ENCODE results near the gene KDR. TPM values are rescaled to one million over a fixed set of nuclear protein-coding genes. Genes with fewer than 3 reads are reported as not detected.

The KDR gene
- total RNA-seq (10 to 100 TPM in 5 of 7 donors, 1 to 10 TPM in 2; 6.0 to 35.6 (median 13.9) TPM), polyA plus RNA-seq (10 to 100 TPM in 1 of 2 donors, 1 to 10 TPM in 1; 8.8 to 36.4 TPM)
- long read RNA-seq, donor 1, partial matches to known transcripts = 8 of 9 reads
- long read RNA-seq, donor 1, other reads (novel, unspliced or antisense) = 1 of 9 reads
- long read RNA-seq, donor 2, full-length matches to known transcripts = 2 of 23 reads
- long read RNA-seq, donor 2, partial matches to known transcripts = 21 of 23 reads
- long read RNA-seq, donor 2, other reads (novel, unspliced or antisense) = 0 of 23 reads
- long read RNA-seq, donor 3, full-length matches to known transcripts = 1 of 3 reads
- long read RNA-seq, donor 3, partial matches to known transcripts = 2 of 3 reads
- long read RNA-seq, donor 3, other reads (novel, unspliced or antisense) = 0 of 3 reads

DNA sequence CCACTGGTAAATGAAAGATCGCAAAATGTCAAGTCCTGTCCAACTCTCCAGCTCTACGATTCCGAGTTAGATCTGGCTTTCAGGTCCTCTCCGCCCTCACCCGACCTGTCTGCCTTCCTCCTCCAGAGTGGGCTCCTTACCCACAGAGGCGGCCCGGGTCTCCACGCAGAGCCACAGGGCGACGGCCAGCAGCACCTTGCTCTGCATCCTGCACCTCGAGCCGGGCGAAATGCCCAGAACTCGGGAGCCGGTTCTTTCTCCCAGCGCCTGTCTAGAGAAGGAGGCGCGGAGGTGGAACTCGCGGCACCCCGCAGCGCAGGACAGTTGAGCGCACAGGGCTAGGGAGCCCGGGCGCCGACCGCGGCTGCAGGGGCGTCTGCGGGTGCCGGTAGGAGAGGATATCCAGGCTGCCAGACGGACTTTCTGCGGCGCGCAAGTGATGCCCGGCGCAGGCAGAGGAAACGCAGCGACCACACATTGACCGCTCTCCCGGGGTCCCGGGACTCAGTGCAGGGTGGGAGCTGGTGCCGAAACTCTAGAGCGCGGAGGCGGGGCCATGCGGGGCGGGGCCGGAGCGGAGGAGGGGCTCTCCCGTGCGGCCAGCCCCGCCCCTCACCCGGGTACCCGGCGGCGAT is at the start of gene KDR:
KDR (minus strand) TSS at position 509 of the 635 bp plus-strand sequence; CDS start at position 207, 302 bp downstream.
- Histone ChIP-seq H3K27me3 (no peaks in the 10 kb centered on the region), H3K4me1 (ENCODE audit: insufficient read depth) (no peaks in the 10 kb centered on the region), H3K27ac (no peak within 1 kb of the TSS), H3K9me3 (no peaks in the 10 kb centered on the region), H3K4me3 (peak within 1 kb of the TSS; percentile 58), H3K36me3 (no peaks in the 10 kb centered on the region)
- intact Hi-C loops (cut with DNase I) = no loop called here
- TF ChIP-seq, protein P1, sequence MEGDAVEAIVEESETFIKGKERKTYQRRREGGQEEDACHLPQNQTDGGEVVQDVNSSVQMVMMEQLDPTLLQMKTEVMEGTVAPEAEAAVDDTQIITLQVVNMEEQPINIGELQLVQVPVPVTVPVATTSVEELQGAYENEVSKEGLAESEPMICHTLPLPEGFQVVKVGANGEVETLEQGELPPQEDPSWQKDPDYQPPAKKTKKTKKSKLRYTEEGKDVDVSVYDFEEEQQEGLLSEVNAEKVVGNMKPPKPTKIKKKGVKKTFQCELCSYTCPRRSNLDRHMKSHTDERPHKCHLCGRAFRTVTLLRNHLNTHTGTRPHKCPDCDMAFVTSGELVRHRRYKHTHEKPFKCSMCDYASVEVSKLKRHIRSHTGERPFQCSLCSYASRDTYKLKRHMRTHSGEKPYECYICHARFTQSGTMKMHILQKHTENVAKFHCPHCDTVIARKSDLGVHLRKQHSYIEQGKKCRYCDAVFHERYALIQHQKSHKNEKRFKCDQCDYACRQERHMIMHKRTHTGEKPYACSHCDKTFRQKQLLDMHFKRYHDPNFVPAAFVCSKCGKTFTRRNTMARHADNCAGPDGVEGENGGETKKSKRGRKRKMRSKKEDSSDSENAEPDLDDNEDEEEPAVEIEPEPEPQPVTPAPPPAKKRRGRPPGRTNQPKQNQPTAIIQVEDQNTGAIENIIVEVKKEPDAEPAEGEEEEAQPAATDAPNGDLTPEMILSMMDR (IDR thresholded peaks at IDR 0.05) = no peak
- TF ChIP-seq POLR2A (IDR thresholded peaks at IDR 0.05) (peak; percentile 22), EP300 (IDR thresholded peaks at IDR 0.05) (no peak)
- 0 to 1% (median 0%) methylated on average over 54 to 57 of the region's 57 CpGs for WGBS, 3 donors
- DNase-seq = peak in 4 of 5 donors; percentile 22 to 43 (median 31)

DNA sequence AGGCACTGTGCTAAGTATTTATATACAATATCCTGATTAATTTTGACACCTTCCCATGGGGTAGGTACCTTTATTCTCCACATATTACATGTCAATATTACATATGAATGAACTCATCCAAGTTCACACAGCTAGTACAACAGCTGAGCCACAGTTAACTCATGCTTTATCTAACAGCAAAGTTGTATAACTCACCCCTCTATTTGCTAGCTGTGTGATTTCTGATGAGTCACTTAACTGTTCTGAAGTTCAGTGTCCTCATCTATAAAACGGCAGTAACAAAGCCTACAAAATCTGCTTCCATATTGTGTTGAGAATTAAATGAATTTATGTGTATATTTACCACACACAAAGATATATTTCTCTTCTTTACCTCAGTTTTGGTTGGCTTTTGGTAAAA is 48.2 kb upstream of the KDR start:
- no peaks in the 10 kb centered on the region for H3K9me3 ChIP-seq
- TF ChIP-seq, protein P1 (IDR thresholded peaks at IDR 0.05) = no peak
- TF ChIP-seq POLR2A (IDR thresholded peaks at IDR 0.05) (no peak), EP300 (IDR thresholded peaks at IDR 0.05) (no peak)
- H3K4me1 ChIP-seq (ENCODE audit: insufficient read depth) = no peaks in the 10 kb centered on the region
- no peaks in the 10 kb centered on the region for H3K36me3 ChIP-seq
- intact Hi-C loops (cut with DNase I) = no loop called here
- DNase-seq = no peak
- WGBS, 3 donors = 34 to 64% (median 40%) methylated on average over 1 of the region's 1 CpG
- no peak overlapping the region for H3K27ac ChIP-seq
- H3K4me3 ChIP-seq = no peak overlapping the region
- H3K27me3 ChIP-seq = no peaks in the 10 kb centered on the region

DNA sequence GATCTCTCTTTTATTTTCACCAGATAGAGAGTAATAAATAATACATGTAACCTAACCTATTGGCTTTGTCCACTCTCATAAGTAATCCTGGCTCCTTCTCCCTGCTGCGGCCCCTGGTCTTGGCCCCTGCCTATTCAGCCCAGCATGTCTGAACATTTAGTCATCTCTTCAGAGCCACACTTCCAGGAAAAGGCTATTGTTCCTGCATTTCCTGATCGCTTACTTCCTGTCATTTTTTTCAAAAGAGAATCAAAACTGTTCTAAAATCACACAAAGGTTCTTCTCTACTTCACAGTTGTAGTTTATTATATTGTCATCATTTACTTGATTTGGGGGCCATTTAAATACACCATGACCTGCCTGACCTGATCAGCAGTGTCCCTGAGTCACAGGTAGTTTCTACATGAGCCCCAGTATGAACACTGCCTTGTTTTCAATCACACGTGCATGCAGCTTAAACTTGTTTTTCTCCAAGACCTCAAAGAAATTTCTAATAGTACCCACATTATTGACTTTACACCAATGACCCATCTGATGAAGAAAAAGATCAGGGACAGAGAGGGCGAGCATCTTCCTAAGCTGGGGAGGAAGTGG is 47.4 kb upstream of the KDR start:
- no peak for DNase-seq
- no peaks in the 10 kb centered on the region for H3K4me1 ChIP-seq (ENCODE audit: insufficient read depth)
- H3K27me3 ChIP-seq = no peaks in the 10 kb centered on the region
- 86 to 88% (median 87%) methylated on average over 4 of the region's 4 CpGs for WGBS, 3 donors
- no peak for TF ChIP-seq POLR2A (IDR thresholded peaks at IDR 0.05)
- TF ChIP-seq, protein P1 (IDR thresholded peaks at IDR 0.05) = no peak
- no peak for TF ChIP-seq EP300 (IDR thresholded peaks at IDR 0.05)
- no peak overlapping the region for H3K4me3 ChIP-seq
- intact Hi-C loops (cut with DNase I) = no loop called here
- H3K36me3 ChIP-seq = no peaks in the 10 kb centered on the region
- H3K27ac ChIP-seq = no peak overlapping the region
- H3K9me3 ChIP-seq = no peaks in the 10 kb centered on the region

DNA sequence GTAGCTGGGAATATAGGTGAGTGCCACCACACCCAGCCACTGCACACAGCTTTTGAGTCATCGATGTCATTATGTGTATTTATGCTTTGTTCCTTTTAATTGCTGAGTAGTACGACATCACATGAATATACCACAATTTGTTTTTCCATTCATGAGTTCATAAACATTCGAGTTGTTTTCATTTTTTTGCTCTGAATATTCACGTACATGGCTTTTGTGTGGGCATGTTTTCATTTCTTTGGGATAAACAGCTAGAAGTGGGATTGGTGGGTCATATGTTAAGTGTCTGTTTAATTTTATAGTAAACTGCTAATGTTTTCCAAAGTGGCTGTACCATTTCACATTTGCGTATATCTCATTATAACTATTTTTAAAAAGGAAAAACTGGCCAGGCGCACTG is 45.1 kb upstream of the KDR start:
- DNase-seq = no peak
- 4 to 28% (median 6%) methylated on average over 6 of the region's 6 CpGs for WGBS, 3 donors
- H3K27me3 ChIP-seq = no peaks in the 10 kb centered on the region
- H3K36me3 ChIP-seq = no peaks in the 10 kb centered on the region
- no peak overlapping the region for H3K4me3 ChIP-seq
- no peaks in the 10 kb centered on the region for H3K9me3 ChIP-seq
- H3K27ac ChIP-seq = no peak overlapping the region
- H3K4me1 ChIP-seq (ENCODE audit: insufficient read depth) = no peaks in the 10 kb centered on the region
- intact Hi-C loops (cut with DNase I) = no loop called here
- no peak for TF ChIP-seq POLR2A (IDR thresholded peaks at IDR 0.05)
- TF ChIP-seq, protein P1 (IDR thresholded peaks at IDR 0.05) = no peak
- no peak for TF ChIP-seq EP300 (IDR thresholded peaks at IDR 0.05)

Measured in ovary (tissue), 10 donors.